Psoas muscle (tissue), 8 donors: ENCODE measurements around the gene DTNBP1. TPM values are rescaled to one million over a fixed set of nuclear protein-coding genes. Genes with fewer than 3 reads are reported as not detected.
A peak's percentile ranks its signal among the peaks of the same experiment; 100 is the strongest.

ENCODE experiments used
- ATAC-seq, 4 donors: fragments of 200-7000 bp; cut with Tn5 transposase; one replicate each; pipeline ENCODE4 v1.9.1; 2020; ENCODE audit warnings: moderate library complexity in 3 of 4, mild to moderate bottlenecking in 2 of 4
- DNase-seq, 2 donors: peaks; one replicate each; pipeline ENCODE4 v3.0.0-alpha.2; 2020
- H3K27ac ChIP-seq: fragments of 200-600 bp; one replicate; pipeline ENCODE4 v1.8.0; 2022
- H3K27me3 ChIP-seq, 3 donors: fragments of 200-600 bp in 1 of 3; one replicate each; pipeline versions ENCODE4 v1.6.1 to v1.8.0; 2013 to 2022; ENCODE audit warnings: low read length in 2 of 3, mild to moderate bottlenecking in 2 of 3, moderate library complexity in 1 of 3; ENCODE audit not compliant: insufficient read depth in 3 of 3
- H3K36me3 ChIP-seq, 2 donors: fragments of 200-600 bp in 1 of 2; one replicate each; pipeline versions ENCODE4 v1.6.1 to v1.8.0; 2013 to 2022; ENCODE audit warnings: low read depth in 1 of 2, mild to moderate bottlenecking in 1 of 2, moderate library complexity in 1 of 2; ENCODE audit not compliant: insufficient read depth in 1 of 2
- H3K4me1 ChIP-seq: fragments of 200-600 bp; one replicate; pipeline ENCODE4 v1.8.0; 2022
- H3K4me3 ChIP-seq: fragments of 200-600 bp; one replicate; pipeline ENCODE4 v1.8.0; 2022; ENCODE audit warnings: mild to moderate bottlenecking
- H3K9me3 ChIP-seq: fragments of 200-600 bp; one replicate; pipeline ENCODE4 v1.8.0; 2022
- CTCF ChIP-seq: fragments of 200-600 bp; IDR thresholded peaks from one replicate; pipeline ENCODE4 v1.8.0; 2022; ENCODE audit warnings: antibody characterized with exemption
- whole genome bisulfite sequencing, 3 donors: extraction: QIAGEN DNeasy Blood & Tissue Kit; methylation state at CpG; one replicate each; pipeline versions ENCODE4 v1.1.6 to v1.1.7; 2013; 5-methylcytosine and 5-hydroxymethylcytosine counted together
- intact Hi-C, 2 donors: fragments of 100-400 bp; cut with DNase I; formaldehyde crosslinking; loops; one replicate each; pipeline versions ENCODE4 v1.11.0 to v1.14.2; 2022
- polyA plus RNA-seq, 3 donors: library from polyadenylated mRNA; stranded (reverse); fragments of 200-250 nt; gene quantifications; one replicate each; pipeline ENCODE4 v1.2.3, GENCODE V29; 2013
- total RNA-seq, 4 donors: library from RNA; stranded (reverse); fragmentation: NEBNext Ultra II Directional in 2 of 4; extraction: Animal tissue kit (Norgen Biotek cat#: 25700) in 2 of 4; gene quantifications; one replicate each; pipeline versions ENCODE4 v1.2.1 to v1.2.4, GENCODE V29; 2021 to 2023
- donor health status: healthy with polysubstance abuse.
- donor health status: DM: no; HTN: no; CAD: no; lungs with moderate emphysema.
- donor health status: Bipolar disorder and iron deficiency.
- donor health status: healthy.
- donor health status: DM: yes; HTN: yes; CAD: no.
- donor health status: DM: no; HTN: no; CAD: no.
- donor health status: DM: no; HTN: no; CAD: no.
- donor health status: DM: yes; HTN: yes; CAD: no.

The DTNBP1 gene
- total and polyA plus RNA-seq, 7 donors: 8.0 to 22.0 (median 15.0) TPM

DNA sequence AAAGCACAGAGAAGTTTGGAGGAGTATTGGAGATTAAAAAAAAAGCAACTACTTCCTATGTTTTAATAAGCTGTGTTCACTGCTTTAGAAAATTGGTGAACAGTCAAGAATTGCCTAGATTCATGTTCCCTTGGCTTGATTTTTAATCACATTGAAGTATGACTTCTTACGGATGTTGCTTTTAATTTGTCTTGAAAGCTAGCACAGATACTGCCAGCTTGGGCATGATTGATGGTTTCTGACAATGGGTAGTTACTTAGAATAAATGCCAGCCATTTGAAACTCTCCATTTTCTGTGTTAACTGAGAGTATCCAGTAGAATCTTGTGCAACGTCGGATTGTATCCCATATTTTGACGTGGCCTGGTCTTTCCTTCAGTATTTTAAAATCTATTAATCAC is 178.0 kb downstream of the DTNBP1 start:
- 40 to 70% (median 42%) methylated on average over 4 of the region's 4 CpGs for WGBS, 3 donors
- no peaks in the 10 kb centered on the region for H3K9me3 ChIP-seq
- no peak for ATAC-seq

GRCh38 chr6:15484140-15484539 is 178.7 kb downstream of the DTNBP1 start:
- DNase-seq: no peak
- TF ChIP-seq CTCF: no peak
- peaks cover 40% of the 10 kb centered on the region for H3K4me1 ChIP-seq
- intact Hi-C loops: no loop called here
- peaks cover 7 to 21% of the 10 kb centered on the region in 2 donors for H3K36me3 ChIP-seq
- H3K27ac ChIP-seq: peak overlapping the region; percentile 67
- no peaks in the 10 kb centered on the region for H3K27me3 ChIP-seq
- H3K4me3 ChIP-seq: no peak overlapping the region
- H3K9me3 ChIP-seq: no peaks in the 10 kb centered on the region
- ATAC-seq: peak; percentile 74 to 83 (median 76)
- WGBS, 3 donors: 28 to 30% (median 30%) methylated on average over 3 of the region's 3 CpGs

More for the DNA sequence above, 178.0 kb downstream of the DTNBP1 start:
- Histone ChIP-seq H3K4me3 (no peak overlapping the region), H3K27me3 (no peaks in the 10 kb centered on the region), H3K36me3 (peaks cover 7 to 25% of the 10 kb centered on the region in 2 donors), H3K4me1 (peaks cover 35% of the 10 kb centered on the region), H3K27ac (peak overlapping the region; percentile 1)
- no peak for TF ChIP-seq CTCF
- intact Hi-C loops: loop anchor here in 1 of 2 donors (5.0 kb wide), 1 partner anchor 38 kb away; no protein-coding TSS in a partner anchor
- no peak for DNase-seq

DNA sequence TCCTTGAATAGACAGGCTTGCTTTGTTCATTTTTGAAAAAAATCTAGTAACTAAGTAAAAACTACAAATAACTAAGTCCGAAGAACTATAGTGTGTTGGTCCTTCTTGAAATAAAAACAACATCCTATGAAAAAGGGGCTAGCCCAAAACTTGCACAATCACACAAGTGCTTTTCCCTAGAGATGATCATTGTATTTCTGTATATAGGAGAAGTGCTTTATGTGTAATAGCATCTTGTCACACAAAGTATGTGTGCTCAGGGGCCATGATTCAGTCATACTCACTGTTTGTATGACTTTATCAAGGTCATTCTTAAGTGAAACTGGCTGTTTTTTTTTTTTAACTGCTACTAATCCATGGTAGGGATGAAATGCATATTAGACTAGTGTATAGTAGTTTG is 179.8 kb downstream of the DTNBP1 start:
- no peaks in the 10 kb centered on the region for H3K9me3 ChIP-seq
- H3K27ac ChIP-seq: peak overlapping the region; percentile 67
- WGBS, 3 donors: 94 to 100% (median 99%) methylated on average over 1 of the region's 1 CpG
- peaks cover 41% of the 10 kb centered on the region for H3K4me1 ChIP-seq
- no peaks in the 10 kb centered on the region for H3K27me3 ChIP-seq
- intact Hi-C loops: no loop called here
- no peak for TF ChIP-seq CTCF
- peaks cover 2 to 10% of the 10 kb centered on the region in 2 donors for H3K36me3 ChIP-seq
- no peak overlapping the region for H3K4me3 ChIP-seq
- DNase-seq: no peak
- no peak for ATAC-seq

DNA sequence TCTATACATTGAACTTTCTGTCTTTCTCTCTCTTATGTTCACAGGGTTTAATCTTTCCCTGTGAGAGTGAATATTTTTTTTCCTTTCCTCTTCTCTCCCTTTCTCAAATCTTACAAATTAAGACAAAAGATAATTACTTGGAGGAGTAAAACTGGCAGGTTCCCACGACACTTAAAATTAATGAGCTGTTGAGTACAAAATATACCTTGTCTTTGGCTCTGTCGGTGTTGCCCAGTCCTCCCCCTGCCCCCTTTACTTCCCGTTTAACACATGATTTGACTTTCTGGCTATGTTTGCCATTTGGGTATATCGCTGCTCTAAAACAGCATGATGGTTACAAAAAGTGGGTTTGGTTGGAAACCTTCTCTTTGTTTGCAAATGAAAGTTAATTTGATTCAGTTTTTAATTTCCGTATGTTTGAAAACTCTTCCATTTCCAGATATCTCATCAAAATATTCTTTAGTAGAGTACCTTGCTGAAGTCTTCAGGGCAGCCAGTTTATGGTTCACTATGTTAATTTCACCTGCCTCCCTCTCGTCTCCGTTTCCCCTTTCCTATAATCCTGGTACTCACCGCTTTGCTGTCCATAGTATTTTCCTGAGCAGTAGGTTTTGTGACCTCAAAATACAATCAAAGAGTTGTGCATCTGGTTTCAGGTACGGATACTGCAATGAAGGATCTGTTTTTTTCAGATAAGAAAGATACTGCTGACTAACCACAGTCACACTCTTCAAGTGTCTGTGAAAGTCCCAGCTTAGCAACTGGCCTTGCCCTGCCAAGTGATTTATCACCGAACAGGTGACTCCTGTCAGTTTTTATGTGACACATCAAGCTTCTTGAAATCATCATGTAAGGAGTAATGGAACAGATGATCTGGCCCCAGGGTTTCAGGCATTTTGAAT is 181.2 kb downstream of the DTNBP1 start:
- Histone ChIP-seq H3K4me3 (peak overlapping the region; percentile 58), H3K27ac (peak overlapping the region; percentile 81), H3K27me3 (no peaks in the 10 kb centered on the region), H3K36me3 (no peaks in the 10 kb centered on the region), H3K4me1 (peaks cover 55% of the 10 kb centered on the region), H3K9me3 (no peaks in the 10 kb centered on the region)
- DNase-seq: no peak
- peak; percentile 80 to 90 (median 87) for ATAC-seq
- no peak for TF ChIP-seq CTCF
- WGBS, 3 donors: 34 to 48% (median 36%) methylated on average over 10 of the region's 10 CpGs
- intact Hi-C loops: no loop called here
